SK-N-MC (cell line): ENCODE measurements around the gene MYO7A.

Experiments used
- EZH2 ChIP-seq: fragments of 200-600 bp; sonication (generic); IDR thresholded peaks from one replicate; pipeline ENCODE4 v1.6.1; 2017; ENCODE audit warnings: antibody characterized with exemption
- FOXP2 ChIP-seq: optimal IDR thresholded peaks from 2 replicates; pipeline ENCODE3; 2011; ENCODE audit warnings: mild to moderate bottlenecking, moderate library complexity; ENCODE audit not compliant: insufficient read depth; ENCODE audit errors: extremely low read length, control extremely low read depth
- POLR2AphosphoS5 ChIP-seq: IDR thresholded peaks from 2 replicates; pipeline ENCODE4 v1.6.1; 2012; ENCODE audit warnings: mild to moderate bottlenecking, low read depth, low read length, borderline replicate concordance

GRCh38 chr11:77212314-77213007 is 84.4 kb downstream of the MYO7A start:
- no peak for TF ChIP-seq EZH2
- TF ChIP-seq POLR2AphosphoS5 = no peak
- TF ChIP-seq FOXP2 = no peak
